NCI-H2196 treated with DMSO at 0.1 percent for 48 hours (cell line): ENCODE results near the gene NDUFV3.
"Not testable (repeated sequence)": the region's sequence is repeated elsewhere in the genome, so short reads cannot be mapped to it uniquely, and the experiment has no call there.

Source experiments
- DNase-seq: peaks from one replicate; lab custom pipeline; 2025; ENCODE audit not compliant: unreplicated experiment; lab: John Stamatoyannopoulos, UW

NDUFV3 gene

DNA sequence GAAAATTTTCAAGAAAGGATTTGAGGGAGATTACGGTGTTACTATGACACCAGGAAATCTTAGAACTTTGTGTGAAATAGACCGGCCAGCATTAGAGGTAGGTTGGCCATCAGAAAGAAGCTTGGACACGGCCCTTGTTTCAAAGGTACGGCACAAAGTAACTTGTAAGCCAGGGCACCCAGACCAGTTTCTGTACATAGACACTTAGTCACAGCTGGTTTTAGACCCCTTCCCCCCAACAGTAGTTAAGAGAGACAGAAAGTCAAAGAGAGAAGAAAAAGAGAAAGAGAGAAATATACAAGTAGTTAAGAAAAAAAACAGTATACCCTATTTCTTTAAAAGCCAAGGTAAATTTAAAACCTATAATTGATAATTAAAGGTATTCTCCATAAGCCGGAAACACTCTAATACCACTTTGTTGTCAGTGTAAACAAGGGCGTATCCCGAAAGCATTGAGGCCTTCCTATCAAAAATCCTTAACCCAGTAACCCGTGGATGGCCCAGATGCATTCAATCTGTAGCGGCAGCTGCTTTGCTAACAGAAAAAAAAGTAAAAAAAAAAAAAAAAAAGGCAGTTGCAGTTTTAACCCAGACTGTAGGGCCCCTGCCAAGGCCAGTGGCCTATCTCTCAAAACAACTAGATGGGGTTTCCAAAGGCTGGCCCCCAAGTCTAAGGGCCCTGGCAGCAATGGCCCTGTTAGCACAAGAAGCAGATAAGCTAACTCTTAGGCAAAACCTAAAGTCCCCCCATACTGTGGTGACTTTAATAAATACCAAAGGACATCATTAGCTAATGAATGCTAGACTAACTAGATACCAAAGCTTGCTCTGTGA, 40.2 kb downstream of the NDUFV3 start:
- DNase-seq: not testable (repeated sequence)

DNA sequence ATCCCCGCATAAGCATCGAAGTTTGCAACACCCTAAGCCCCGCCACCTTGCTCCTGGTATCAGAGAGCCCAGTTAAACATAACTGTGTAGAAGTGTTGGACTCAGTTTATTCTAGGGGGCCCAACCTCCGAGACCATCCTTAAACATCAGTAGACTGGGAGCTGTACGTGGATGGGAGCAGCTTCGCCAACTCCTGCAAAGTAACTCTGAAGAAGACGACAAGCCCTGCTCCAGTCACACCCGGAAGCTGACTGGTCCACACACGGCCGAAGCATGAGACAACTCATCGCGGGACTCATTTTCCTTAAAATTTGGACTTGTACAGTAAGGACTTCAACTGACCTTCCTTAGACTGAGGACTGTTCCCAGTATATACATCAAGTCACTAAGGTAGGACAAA, 40.9 kb downstream of the NDUFV3 start:
- not testable (repeated sequence) for DNase-seq

DNA sequence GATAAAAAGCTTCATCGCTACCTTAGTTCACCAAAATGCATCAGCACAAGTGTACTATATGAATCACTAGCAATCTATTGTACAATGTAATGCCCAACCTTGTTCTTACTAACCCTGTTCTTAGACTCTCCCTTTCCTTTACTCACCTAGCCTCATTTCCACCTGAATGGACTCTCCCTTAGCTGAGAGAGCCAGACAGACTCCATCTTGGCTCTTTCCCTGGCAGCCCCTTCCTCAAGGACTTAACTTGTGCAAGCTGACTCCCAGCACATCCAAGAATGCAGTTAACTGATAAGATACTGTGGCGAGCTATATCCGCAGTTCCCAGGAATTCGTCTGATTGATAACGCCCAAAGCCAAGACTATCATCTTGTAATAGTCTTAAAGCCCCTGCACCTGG, 43.3 kb downstream of the NDUFV3 start:
- DNase-seq: not testable (repeated sequence)

DNA sequence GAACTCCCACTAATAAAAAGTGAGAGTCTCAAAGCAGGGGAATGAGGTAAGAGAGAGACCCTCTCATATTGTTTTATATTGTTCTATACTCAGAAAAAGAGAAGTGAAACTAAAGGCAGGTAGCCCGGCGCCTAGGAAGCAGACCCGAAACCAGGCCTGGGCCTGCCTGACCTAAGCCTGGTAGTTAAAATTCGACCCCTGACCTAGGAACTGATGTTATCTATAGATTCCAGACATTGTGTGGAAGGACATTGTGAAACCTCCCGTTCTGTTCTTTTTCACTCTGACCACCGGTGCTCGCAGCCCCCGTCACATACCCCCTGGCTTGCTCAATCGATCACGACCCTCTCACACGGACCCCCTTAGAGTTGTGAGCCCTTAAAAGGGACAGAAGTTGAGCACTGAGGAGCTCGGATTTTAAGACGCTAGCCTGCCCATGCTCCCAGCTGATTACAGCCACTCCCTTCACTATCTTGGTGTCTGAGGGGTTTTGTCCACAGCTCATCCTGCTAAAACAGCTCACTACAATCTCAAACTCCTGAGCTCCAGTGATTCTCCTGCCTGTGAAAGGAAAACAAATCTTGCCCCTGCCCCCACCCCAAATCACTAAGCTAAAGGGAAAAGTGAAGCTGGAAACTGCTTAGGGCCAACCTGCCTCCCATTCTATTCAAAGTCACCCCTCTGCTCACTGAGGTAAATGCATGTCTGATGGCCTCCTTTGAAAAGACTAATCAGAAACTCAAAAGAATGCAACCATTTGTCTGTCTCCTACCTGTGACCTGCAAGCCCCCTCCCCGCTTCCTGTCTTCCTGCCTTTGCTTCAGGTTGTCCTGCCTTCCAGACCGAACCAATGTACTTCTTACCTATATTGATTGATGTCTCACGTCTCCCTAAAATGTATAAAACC, 44.2 kb downstream of the NDUFV3 start:
- not testable (repeated sequence) for DNase-seq

- DNase-seq: no peak
Measured at GRCh38 chr21:42937960-42938605, 45.0 kb downstream of the NDUFV3 start.

DNA sequence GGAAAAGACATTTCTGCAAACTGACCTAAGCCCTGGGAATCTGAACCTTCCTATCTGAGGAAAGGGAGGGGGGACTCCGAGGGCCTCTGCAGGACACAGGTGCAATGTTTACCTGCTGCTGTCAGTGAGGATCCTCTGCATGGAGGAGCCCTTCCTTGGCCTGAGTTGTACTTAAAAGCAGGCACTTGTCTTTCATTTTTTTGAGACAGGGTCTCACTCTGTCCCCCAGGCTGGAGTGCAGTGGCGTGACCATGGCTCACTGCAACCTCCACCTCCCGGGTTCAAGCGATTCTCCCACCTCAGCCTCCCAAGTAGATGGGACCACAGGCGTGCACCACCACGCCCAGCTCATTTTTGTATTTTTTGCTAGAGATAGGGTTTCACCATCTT, 45.5 kb downstream of the NDUFV3 start:
- DNase-seq: not testable (repeated sequence)

GRCh38 chr21:42939582-42940413, 46.7 kb downstream of the NDUFV3 start:
- DNase-seq: peak; percentile 3

DNA sequence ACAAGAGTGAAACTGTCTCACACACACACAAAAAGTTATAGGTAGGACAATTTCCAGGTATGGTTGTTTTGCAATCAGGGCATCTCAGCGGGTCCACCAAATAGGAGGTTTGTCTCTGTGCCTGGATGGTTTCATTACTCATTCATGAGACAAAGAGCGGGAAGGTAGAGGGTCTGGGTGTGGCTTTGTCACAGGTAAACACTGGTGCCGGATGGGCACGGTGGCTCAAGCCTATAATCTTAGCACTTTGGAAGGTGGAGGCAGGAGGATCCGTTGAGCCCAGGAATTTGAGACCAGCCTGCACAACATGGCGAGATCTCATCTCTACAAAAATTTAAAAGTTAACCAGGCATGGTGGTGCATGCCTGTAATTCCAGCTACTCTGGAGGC, 48.6 kb downstream of the NDUFV3 start:
- DNase-seq: no peak

- DNase-seq: no peak
Measured at GRCh38 chr21:42942244-42942643, 49.1 kb downstream of the NDUFV3 start.

DNA sequence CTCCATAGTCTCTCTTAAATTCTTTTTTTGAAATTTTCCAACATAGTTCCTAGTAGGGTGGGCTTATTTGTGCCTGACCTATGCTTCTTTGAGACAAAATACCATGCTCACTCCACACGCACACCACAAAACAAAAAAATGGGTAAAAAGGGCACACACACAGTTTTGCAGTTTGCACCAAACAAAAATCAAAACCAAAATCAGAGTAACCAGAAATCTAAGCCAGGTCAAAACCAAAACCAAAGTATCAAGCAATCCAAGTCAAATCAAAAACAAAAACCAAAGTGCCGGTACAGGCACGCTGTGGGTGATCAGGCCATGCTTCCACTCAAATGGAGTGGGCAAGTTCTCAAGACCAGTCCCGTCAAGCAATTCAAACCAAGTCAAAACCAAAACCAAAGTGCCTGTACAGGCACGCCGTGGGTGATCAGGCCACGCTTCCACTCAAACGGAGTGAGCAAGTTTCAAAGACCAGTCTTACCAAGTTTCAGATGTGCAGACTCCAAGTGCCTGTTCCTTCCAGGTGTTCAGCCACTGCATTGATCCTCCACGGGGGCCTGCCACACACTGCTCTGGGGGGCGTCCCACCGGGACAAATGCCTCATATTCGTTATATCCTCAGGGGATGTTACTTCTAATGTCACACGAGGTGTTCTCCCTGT, 56.1 kb downstream of the NDUFV3 start:
- not testable (repeated sequence) for DNase-seq

- not testable (repeated sequence) for DNase-seq
Measured at GRCh38 chr21:42951193-42951592, 58.1 kb downstream of the NDUFV3 start.

DNA sequence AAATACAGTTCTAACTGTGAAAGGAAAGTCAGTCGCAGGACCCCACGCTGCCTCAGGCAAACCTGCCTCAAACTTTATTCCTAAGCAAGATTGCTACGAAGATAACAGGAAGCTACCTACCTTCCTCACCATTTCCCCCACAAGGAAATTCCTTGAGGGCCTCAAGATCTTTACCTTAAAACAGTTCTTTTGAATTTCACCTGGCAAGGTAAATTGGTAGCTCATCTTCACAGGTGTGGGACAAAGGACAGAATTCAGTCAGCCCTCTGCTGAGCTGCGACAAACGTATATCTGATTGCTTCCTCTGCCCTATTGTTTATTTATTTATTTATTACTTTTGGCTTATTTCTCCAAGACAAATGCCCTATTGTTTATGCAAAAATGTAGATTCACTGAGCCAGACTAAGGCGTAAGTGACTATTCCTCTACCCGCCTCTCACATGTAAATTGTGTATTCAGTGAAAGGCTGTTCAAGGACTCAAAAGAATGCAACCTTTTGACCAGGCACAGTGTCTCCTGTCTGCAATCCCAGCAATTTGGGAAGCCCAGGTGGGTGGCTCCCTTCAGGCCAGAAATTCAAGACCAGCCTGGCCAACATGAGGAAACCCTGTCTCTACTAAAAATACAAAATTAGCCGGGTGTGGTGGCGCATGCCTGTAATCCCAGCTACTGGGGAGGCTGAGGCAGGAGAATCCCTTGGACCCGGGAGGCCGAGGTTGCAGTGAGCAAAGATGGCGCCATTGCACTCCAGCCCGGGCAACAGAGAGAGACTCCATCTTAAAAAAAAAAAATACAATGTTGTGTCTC, 63.9 kb downstream of the NDUFV3 start:
- no peak for DNase-seq

GRCh38 chr21:42958122-42958521, 65.0 kb downstream of the NDUFV3 start:
- not testable (repeated sequence) for DNase-seq

- no peak for DNase-seq
Measured at GRCh38 chr21:42959728-42960127, 66.6 kb downstream of the NDUFV3 start.

- no peak for DNase-seq
Measured at GRCh38 chr21:42962380-42963007, 69.4 kb downstream of the NDUFV3 start.
